NCI-H146 (cell line): ENCODE results near the gene BLOC1S3.

Source experiments
- DNase-seq: peaks from one replicate; lab custom pipeline; 2025; lab: John Stamatoyannopoulos, UW

Gene BLOC1S3

DNA sequence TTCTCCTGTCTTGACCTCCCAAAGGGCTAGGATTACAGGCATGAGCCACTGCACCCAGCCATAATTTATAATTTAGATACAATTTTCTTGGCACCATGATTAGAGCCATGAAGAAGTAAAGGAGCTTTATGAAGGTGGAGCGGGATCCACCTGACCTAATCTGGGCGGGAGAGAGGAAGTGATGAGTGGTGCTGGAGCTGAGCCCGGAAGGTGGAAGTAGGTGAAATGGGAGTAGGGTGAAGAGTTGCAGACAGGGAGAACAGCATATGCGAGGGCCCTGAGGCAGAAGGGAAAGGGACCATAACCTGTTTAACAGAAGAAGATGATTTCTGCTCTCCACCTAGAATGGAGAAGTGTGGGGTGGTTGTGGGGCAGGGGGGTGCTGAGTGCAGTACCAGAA lies 4.2 kb downstream of the BLOC1S3 start:
- DNase-seq: no peak

DNA sequence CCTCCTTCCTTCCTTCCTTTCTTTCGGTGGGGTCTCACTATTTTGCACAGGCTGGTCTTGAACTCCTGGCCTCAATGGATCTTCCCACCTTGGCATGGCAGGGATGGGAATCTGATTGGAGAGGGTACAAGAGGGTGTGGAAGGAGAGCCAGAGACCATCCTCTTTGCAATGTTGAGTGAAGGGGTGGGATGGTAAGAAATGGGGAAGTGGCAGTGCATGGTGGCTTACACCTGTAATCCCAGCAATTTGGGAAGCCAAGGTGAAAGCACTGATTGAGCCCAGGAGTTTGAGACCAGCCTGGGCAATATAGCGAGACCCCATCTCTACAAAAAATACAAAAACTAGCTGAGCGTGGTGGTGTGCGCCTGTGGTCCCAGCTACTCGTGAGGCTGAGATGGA lies 5.5 kb downstream of the BLOC1S3 start:
- DNase-seq: no peak

DNA sequence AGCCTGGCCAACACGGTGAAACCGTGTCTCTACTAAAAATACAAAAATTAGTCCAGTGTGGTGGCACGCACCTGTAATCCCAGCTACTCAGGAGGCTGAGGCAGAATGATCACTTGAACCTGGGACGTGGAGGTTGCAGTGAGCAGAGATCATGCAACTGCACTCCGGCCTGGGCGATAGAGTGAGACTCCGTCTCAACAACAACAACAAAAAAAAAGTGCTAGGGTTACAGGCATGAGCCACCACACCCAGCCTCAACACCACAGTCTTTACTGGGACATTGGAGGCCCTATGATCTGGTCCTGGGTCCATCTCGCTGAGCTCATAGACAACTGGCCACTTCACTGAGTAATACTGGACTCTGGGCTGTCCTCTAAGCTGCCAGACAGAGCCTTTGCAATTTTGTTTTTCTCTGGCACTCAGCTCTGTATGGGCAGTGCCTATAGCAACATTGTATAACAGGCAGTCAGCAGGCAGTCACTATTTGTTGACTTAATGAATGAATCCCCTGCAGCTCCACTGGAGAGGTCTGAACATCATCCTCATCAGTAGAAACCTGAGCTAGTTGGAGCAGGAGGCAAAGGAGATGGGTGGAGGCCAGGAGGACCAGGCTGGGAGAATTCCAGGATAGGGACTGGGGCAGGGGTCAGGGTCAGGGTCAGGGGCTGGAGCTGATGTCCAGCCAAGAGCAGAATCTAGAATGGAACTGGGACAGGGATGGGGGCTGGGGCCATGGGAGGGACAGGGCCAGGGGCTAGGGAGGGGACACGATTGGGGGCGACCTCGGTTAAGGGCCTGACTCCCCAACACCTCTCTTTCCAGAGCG lies 8.1 kb downstream of the BLOC1S3 start:
- peak; percentile 58 for DNase-seq

DNA sequence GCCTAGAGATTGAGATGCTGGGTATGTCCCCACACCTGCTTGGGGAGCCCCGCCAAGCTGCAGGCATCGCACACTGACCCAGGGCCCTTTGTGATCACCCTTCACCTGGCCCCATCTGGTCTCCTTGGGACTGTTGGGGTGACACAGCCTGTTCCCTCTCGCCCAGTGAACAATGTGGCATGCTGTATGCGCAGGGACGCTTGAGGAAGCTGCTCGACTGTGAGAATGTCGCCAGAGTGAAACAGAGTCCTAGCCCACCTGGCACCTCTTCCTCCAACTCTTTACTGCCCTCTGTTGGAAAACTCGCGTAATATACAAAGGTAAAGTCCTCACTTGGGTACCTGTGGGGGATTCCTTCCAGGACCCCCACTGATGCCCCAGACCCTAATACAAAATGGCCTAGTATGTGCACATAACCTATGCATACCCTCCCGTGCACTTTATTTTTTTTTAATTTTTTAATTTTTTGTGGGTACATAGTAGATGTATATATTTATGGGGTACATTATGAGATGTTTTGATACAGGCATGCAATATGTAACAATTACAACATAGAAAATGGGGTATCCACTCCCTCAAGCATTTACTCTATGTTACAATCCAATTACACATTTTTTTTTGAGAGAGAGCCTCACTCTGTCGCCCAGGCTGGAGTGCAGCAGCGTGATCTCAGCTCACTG lies 9.0 kb downstream of the BLOC1S3 start:
- DNase-seq: peak; percentile 62

DNA sequence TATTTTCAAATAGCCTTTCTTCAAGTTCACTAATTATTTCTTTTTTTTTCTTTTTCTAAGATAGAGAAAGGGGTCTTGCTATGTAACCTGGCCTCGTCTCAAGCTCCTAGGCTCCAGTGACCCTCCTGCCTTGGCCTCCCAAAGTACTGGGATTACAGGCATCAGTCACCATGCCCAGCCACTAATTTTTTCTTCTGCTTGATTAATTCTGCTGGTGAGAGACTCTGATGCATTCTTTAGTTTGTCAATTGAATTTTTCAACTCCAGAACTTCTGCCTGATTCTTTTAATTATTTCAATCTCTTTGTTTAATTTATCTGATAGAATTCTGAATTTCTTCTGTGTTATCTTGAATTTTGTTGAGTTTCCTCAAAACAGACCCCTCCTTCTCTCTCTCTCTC lies 11.4 kb downstream of the BLOC1S3 start:
- no peak for DNase-seq

DNA sequence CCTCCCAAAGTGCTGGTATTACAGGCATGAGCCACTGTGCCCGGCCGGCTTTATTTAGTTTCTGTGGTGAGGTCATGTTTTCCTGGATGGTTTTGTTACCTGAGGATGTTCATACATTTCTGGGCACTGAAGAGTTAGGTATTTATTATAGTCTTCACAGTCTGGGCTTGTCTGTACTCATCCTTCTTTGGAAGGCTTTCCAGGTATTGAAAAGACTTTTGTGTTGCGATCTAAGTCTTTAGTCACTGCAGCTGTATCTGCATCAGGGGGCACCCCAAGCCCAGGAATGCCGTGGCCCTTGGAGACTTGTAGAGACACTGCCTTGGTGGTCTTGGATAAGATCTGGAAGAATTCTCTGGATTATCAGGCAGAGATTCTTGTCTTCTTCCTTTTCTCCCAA lies 12.8 kb downstream of the BLOC1S3 start:
- no peak for DNase-seq

DNA sequence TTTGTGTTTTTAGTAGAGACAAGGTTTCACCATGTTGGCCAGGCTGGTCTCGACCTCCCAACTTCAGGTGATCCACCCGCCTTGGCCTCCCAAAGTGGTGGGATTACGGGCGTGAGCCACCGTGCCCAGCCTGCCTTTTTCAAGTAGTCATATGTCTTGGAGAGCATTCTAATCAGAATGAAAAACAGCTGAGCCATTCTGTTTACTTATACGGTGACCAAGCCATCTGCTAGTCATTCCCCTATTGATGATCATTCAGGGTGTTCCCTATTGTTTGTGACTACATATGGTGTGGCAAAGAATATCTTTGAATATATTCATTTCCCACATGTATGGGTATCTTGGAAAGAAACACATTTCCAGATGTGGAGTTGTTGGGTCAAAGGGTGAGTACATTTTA lies 17.2 kb downstream of the BLOC1S3 start:
- DNase-seq: peak; percentile 39

DNA sequence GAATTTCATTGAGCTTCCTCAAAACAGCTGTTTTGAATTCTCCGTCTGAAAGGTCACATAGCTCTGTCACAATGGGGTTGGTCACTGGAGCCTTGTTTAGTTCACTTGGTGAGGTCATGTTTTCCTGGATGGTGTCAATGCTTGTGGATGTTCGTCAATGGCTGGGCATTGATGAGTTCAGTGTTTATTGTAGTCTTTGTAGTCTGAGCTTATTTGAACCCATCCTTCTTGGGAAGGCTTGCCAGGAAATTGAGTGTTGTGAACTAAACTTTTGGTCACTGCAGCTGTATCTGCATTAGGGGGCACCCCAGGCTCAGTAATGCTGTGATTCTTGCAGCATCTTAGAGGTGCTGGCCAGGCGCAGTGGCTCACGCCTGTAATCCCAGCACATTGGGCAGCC lies 22.0 kb downstream of the BLOC1S3 start:
- peak; percentile 42 for DNase-seq

DNA sequence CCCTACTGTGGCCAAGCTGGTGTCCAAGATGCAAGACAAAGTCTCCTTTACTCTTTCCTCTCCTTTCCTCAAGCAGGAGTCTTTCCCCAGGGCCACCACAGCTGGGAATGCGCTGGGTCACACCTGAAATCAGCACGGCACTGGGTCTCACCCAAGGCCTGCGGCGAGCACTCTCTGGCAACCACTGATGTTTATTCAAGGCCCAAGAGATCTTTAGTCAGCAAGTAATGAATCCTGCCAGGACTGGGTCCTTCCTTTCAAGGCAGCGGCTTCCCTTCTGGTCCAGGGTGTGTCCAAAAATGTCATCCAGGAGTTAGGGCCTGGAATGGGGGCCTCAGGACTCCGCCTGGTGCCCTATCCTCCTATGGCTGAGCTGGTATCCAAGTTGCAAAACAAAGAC lies 24.1 kb downstream of the BLOC1S3 start:
- no peak for DNase-seq

DNA sequence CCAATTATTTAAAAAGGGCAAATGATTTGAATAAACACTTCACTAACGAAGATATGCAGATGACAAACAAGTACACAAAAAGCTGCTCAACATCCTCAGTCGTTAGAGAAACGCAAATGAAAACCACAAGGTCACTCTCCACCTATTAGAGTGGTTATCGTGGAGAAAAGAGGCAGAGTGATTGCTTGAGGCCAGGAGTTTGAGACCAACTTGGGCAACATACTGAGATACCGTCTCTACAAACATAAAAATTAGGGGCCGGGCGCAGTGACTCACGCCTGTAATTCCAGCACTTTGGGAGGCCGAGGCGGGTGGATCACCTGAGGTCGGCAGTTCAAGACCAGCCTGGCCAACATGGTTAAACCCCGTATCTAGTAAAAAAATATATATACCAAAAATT lies 27.2 kb downstream of the BLOC1S3 start:
- no peak for DNase-seq

DNA sequence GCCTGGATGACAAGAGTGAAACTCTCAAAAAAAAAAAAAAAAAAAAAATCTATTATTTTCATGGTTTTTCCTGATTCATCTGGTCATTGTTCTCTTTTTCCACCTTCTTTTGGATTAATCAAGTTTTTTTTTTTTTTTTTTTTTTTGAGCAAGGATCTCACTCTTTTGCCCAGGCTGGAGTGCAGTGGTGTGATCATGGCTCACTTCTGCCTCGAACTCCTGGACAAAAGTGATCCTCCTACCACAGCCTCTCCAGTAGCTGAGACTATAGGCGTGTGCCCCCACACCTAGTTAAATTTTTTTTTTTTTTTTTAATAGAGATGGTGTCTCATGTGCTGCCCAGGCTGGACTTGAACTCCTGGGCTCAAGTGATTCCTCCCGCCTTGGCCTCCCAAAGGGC lies 27.7 kb downstream of the BLOC1S3 start:
- no peak for DNase-seq

DNA sequence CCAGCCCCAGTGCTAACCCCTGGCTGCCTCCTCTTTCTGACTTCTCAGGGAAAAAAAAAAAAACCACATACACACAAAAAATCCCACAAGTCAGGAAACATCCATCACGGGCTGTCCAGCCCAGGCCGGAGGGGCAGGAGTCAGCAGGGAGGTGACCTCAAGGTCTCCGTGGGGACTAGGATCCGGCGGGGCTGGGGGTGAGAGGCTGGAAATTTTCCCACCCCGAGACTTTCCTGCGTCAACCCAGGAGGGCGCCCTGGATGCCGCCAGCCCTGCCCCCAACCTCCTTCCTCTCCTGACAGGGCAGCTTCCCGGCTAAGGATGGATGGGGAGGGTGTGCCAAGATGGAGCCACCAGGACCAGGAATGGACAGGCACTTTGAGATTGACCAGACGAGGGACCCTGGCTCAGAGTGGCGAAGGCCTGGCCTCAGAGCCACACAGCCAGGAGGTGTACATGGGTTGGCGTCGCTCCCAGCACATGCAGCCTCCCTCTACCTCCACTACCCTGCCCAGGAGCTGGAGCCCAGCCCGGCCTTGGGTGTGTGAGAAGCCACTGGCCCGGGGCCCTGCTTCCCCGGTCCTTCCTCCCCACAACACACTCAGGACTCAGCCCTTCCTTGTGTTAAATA lies 33.3 kb downstream of the BLOC1S3 start:
- DNase-seq: no peak

DNA sequence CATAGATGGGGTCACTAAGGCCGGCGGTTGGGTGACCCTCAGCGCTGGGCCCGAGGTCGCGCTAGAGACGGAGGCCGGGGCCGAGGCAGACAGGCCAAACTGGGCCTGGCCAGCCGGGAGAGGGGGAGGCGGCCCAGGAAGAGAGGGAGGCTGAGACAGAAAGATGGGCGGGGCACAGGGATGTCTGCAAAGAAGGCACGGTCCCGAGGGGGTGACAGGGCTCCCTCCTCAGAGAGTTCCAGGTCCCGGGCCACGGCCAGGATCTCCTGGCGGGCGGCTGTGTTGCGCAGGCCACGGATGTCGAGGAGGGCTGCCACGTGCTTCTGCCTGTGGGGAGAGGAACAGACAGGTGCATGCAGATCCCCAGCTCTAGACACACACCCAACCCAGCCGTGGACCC lies 34.4 kb downstream of the BLOC1S3 start:
- no peak for DNase-seq

DNA sequence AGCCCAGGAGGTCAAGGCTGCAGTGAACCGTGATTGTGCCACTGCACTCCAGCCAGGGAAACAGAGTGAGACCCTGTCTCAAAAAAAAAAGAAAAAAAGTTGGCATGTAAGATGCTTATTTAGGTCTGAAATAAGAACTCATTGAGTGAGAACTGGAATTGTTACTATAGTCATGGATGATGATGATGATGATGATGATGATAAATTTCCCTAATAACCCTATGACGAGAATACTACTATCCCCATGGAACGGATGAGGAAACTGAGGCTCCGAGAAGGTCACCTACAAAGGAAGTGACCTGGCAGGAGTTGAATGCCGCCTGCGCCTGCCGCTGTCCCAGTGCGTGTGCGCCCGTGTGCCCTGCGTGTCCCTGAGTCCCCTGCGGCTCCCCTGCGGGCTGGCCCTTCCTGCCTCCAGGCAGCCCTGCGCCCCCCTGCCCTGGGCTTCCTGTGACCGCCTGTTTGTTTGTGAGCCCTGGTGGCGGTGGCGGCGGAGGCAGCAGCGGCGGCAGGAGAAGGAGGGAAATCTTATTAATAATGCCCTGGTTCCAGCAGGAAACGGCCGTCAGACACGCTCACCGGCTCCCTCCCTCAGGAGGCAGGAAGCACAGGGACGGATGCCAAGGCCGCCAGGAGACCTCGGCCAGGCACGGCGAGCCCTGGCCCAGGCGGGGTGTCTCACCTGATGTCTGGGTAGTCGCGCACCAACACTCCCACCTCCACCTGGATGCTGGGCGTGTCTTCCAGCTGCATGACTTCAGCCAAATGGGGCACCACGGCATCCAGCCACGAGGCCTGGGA lies 37.0 kb downstream of the BLOC1S3 start:
- peak; percentile 65 for DNase-seq

DNA sequence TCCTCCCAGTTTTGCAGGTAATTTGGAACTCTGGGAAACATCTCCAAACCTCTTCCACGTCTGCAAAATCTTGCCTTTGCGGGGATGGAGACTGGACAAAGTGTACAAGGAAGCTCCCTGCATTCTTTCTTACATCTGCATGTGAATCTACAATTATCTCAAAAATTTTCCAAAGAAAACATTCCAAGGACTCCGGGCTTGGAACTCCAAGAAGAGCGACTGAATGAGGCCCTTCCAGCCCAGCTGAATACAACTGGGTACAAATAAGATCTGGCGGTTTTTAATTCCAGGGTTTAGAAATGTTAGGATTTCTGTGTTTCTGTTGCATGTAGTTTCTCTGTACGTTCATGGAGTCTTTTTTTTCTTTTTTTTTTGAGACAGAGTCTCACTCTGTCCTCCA lies 38.1 kb downstream of the BLOC1S3 start:
- DNase-seq: no peak

DNA sequence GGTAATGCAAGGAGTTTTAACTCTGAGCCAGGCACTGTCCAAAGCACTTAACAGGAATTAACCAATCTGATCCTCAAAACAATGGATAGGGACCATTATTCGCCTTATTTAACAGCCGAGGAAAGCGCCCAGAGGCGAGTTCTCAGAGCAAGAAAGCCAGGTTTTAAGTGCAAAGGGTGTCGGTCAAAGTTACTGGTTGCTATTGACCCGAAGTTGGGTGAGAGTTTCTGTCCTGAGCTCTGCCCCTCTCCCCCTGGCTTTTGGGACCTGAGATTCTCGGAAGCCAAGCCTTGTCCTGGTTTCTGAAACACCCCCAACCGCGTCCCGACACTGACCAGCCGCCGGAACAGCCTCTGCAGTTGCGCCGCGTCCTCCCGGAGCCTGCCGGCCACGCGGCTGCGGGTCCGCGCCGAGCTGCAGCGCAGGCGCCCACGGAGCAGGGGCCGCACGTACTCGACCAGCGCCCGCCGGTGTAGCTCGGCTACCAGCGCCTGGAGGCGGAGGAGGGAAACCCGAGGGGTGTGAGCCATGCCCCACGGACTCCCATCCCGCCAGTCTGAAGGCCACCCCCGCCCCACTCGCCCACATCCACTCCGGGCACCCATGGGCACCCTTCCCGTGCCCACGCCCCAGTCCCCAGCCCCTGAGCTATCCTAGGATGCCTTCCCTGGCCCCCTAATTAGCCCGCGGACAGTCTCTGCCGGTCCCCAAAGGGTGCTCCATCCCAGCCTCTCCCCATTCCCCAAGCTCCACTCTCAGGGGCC lies 38.8 kb downstream of the BLOC1S3 start:
- DNase-seq: no peak

DNA sequence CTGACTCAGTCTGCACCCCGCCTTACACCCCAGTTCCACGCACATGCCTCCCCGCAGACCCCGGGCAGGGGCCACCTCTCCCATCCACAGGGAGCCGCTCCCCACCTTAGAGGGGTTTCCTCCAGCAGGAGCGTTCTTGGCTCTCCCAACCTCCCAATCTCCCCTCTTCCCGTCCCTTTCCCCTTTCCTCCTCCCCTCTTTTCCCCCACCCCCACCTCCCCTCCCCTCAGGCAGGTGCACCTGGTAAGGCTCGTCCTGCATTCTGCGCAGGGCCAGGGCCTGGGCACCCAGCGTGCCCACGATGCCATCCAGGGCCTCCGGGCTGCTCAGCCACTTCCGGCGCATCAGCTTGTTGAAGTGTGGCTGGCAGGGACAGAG lies 39.4 kb downstream of the BLOC1S3 start:
- no peak for DNase-seq

DNA sequence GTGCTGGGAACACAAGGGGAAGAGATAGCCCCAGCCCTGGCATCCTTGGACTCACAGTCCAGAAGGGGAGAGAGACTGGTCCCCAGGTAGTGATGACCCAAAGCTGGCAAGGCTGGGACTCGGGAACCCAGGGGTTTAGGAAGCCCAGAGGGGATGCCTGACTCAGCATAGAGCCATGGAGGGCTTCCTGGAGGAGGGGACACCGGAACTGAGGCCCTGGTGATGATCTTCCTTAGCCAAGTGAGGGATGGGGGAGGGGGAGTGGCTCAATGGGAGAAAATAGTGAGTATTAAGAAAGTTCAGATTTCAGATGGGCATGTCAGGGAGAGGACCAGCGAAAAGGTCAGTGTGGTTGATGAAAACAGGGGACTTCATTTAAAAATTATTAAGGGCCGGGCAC lies 39.8 kb downstream of the BLOC1S3 start:
- no peak for DNase-seq

DNA sequence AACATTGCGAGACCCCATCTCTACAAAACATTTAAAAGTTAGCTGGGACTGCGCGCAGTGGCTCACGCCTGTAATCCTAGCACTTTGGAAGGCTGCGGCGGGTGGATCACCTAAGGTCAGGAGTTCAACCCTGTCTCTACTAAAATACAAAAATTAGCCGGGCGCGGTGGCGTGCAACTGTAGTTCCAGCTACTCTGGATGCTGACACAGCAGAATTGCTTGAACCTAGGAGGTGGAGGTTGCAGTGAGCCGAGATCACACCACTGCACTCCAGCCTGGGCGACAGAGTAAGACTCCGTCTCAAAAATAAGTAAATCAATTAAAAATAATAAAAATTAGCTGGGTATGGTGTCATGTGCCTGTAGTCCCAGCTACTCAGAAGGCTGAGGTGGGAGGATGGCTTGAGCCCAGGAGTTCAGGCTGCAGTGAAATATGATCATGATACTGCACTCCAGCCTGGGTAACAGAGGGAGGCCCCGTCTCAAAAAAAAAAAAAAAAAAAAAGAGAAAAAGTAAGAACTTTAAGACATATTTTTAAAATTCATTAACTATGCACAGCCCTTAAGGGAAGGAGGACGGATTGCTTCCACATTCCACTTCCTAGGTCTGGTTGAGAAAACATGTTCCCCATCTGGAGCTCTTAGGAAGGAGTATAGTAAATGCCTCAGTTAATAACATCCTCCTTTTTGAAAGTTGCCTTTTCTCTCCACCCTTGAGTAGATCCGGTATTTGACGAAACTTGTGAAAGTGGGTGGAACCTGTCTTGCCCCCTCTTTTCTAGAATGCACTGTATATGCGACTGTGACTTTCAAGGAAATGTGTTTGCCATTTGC lies 40.5 kb downstream of the BLOC1S3 start:
- no peak for DNase-seq

DNA sequence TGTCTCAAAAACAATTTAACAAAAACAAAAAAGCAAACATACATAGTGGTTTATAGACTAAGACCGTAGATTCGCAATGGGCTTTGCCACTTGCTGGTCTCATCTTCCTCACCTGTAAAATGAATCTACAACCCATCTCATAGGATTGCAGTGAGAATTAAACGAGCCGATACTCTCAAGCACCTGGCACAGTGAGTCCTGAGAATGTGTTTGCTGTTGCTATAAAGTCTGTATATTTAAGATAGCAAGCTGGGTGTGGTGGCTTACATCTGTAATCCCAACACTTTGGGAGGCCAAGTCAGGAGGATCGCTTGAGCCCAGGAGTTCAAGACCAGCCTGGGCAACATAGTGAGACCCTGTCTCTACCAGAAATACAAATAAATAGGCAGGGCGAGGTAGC lies 44.1 kb downstream of the BLOC1S3 start:
- DNase-seq: no peak

DNA sequence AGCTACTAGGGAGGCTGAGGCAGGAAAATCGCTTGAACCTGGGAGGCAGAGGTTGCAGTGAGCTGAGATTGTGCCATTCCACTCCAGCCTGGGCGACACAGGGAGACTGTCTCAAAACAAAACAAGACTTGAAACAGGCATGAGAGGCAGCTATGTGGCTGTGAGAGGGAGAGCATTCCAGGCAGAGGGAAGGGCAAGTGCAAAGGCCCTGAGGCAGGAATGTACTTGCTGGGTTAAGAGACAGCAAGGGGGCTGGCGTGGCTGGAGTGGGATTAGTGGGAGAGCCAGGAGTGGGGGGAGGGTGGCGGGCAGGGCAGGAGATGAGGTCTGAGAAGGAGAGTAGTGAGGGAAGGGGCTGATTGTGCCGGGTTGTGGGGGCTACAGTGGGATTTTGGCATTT lies 45.3 kb downstream of the BLOC1S3 start:
- no peak for DNase-seq
